Sigmoid colon (tissue), 7 donors: Measurements from ENCODE around the gene TFF2. TPM values are rescaled to one million over a fixed set of nuclear protein-coding genes. Genes with fewer than 3 reads are reported as not detected.

Experiments
- DNase-seq: peaks from one replicate; pipeline ENCODE4 v3.0.0-alpha.2; 2019
- H3K27ac ChIP-seq, 4 donors: fragments of 200-600 bp; sonication (generic); one replicate each; pipeline ENCODE4 v1.5.1; 2016 to 2019; ENCODE audit warnings: mild to moderate bottlenecking in 1 of 4
- H3K27me3 ChIP-seq, 3 donors: fragments of 200-600 bp; sonication (generic); one replicate each; pipeline ENCODE4 v1.5.1; 2019; ENCODE audit warnings: mild to moderate bottlenecking in 1 of 3
- H3K36me3 ChIP-seq, 4 donors: fragments of 200-600 bp; sonication (generic); one replicate each; pipeline ENCODE4 v1.5.1; 2016 to 2019
- H3K4me1 ChIP-seq, 4 donors: fragments of 200-600 bp; sonication (generic); one replicate each; pipeline ENCODE4 v1.5.1; 2017 to 2019
- H3K4me3 ChIP-seq, 4 donors: fragments of 200-600 bp; sonication (generic); one replicate each; pipeline ENCODE4 v1.5.1; 2017 to 2019; ENCODE audit warnings: mild to moderate bottlenecking in 2 of 4, moderate library complexity in 1 of 4
- H3K9me3 ChIP-seq, 4 donors: fragments of 200-600 bp in 3 of 4; sonication (generic) in 3 of 4; one replicate each; pipeline versions ENCODE4 v1.5.1 to v1.6.1; 2013 to 2019
- EP300 ChIP-seq, 4 donors: sonication (generic); formaldehyde crosslinking; IDR thresholded peaks; one replicate each; pipeline ENCODE4 v1.6.1; 2017; ENCODE audit warnings: antibody characterized with exemption in 4 of 4
- POLR2A ChIP-seq, 2 donors: fragments of 450-650 bp; IDR thresholded peaks; one replicate each; pipeline ENCODE4 v1.6.1; 2016; ENCODE audit warnings: antibody characterized with exemption in 2 of 2, mild to moderate bottlenecking in 2 of 2, moderate library complexity in 2 of 2
- POLR2AphosphoS5 ChIP-seq, 4 donors: sonication (generic); formaldehyde crosslinking; IDR thresholded peaks; one replicate each; pipeline ENCODE4 v1.6.1; 2017; ENCODE audit warnings: antibody characterized with exemption in 4 of 4
- WGBS, 2 donors: extraction: QIAGEN DNeasy Blood & Tissue Kit; methylation state at CpG; one replicate each; pipeline ENCODE4 v1.1.7; 2013; 5-methylcytosine and 5-hydroxymethylcytosine counted together
- intact Hi-C: fragments of 100-400 bp; cut with DNase I; formaldehyde crosslinking; loops from one replicate; pipeline ENCODE4 v1.15.1; 2023
- polyA plus RNA-seq, 3 donors: library from polyadenylated mRNA; stranded (reverse); fragments of 200-250 nt; gene quantifications; one replicate each; pipeline ENCODE4 v1.2.3, GENCODE V29; 2013
- total RNA-seq, 4 donors: library from RNA; depleted of rRNA; stranded (reverse); fragments of >200 nt; gene quantifications; one replicate each; pipeline ENCODE4 v1.1.0, GENCODE V29; 2016
- TF ChIP-seq, protein P1 (sequence below), 4 experiments: fragments of 450-650 bp in 3 of 4; fragments of 200-600 bp in 1 of 4; IDR thresholded peaks; one replicate each; pipeline ENCODE4 v1.5.1; 2016 to 2019; ENCODE audit warnings: antibody characterized with exemption in 4 of 4, mild to moderate bottlenecking in 3 of 4, moderate library complexity in 2 of 4
- donor health status: healthy with polysubstance abuse.
- donor health status: Bipolar disorder and iron deficiency.
- donor health status: healthy.

TFF2 gene
- total RNA-seq: not detected
- 10 to 100 TPM in 1 of 3 donors, 1 to 10 TPM in 2; 1.5 to 23.4 (median 3.0) TPM for polyA plus RNA-seq

GRCh38 chr21:42350927-42351426 lies at the start of gene TFF2:
TSS of gene TFF2 (minus strand) at chr21:42350994. CDS start at chr21:42350957, 37 bp downstream.
- Histone ChIP-seq H3K36me3 (no peaks in the 10 kb centered on the region), H3K9me3 (peaks cover 0 to 3% (median 0%) of the 10 kb centered on the region in 4 donors), H3K27me3 (peaks cover 0 to 13% (median 0%) of the 10 kb centered on the region in 3 donors), H3K4me1 (no peaks in the 10 kb centered on the region), H3K4me3 (no peak within 1 kb of the TSS), H3K27ac (no peak within 1 kb of the TSS)
- intact Hi-C loops: no loop called here
- WGBS, 2 donors: 54 to 73% methylated on average over 13 of the region's 13 CpGs
- peak; percentile 56 for DNase-seq
- TF ChIP-seq POLR2A (IDR thresholded peaks at IDR 0.05) (no peak), EP300 (IDR thresholded peaks at IDR 0.05) (no peak), POLR2AphosphoS5 (IDR thresholded peaks at IDR 0.05) (no peak)
- TF ChIP-seq, protein P1, sequence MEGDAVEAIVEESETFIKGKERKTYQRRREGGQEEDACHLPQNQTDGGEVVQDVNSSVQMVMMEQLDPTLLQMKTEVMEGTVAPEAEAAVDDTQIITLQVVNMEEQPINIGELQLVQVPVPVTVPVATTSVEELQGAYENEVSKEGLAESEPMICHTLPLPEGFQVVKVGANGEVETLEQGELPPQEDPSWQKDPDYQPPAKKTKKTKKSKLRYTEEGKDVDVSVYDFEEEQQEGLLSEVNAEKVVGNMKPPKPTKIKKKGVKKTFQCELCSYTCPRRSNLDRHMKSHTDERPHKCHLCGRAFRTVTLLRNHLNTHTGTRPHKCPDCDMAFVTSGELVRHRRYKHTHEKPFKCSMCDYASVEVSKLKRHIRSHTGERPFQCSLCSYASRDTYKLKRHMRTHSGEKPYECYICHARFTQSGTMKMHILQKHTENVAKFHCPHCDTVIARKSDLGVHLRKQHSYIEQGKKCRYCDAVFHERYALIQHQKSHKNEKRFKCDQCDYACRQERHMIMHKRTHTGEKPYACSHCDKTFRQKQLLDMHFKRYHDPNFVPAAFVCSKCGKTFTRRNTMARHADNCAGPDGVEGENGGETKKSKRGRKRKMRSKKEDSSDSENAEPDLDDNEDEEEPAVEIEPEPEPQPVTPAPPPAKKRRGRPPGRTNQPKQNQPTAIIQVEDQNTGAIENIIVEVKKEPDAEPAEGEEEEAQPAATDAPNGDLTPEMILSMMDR (IDR thresholded peaks at IDR 0.05): no peak

- DNase-seq: no peak
- no peak overlapping the region for H3K27ac ChIP-seq
- H3K9me3 ChIP-seq: peaks cover 0 to 4% (median 0%) of the 10 kb centered on the region in 4 donors
- no peak overlapping the region for H3K4me3 ChIP-seq
- H3K36me3 ChIP-seq: no peaks in the 10 kb centered on the region
- intact Hi-C loops: no loop called here
- WGBS, 2 donors: 77 to 85% methylated on average over 4 of the region's 4 CpGs
- no peaks in the 10 kb centered on the region for H3K4me1 ChIP-seq
- H3K27me3 ChIP-seq: no peaks in the 10 kb centered on the region
- TF ChIP-seq, protein P1 (IDR thresholded peaks at IDR 0.05): no peak
- TF ChIP-seq POLR2AphosphoS5 (IDR thresholded peaks at IDR 0.05) (no peak), EP300 (IDR thresholded peaks at IDR 0.05) (no peak), POLR2A (IDR thresholded peaks at IDR 0.05) (no peak)
These were observed 49.7 kb upstream of the TFF2 start for GRCh38 chr21:42400525-42400924.

DNA sequence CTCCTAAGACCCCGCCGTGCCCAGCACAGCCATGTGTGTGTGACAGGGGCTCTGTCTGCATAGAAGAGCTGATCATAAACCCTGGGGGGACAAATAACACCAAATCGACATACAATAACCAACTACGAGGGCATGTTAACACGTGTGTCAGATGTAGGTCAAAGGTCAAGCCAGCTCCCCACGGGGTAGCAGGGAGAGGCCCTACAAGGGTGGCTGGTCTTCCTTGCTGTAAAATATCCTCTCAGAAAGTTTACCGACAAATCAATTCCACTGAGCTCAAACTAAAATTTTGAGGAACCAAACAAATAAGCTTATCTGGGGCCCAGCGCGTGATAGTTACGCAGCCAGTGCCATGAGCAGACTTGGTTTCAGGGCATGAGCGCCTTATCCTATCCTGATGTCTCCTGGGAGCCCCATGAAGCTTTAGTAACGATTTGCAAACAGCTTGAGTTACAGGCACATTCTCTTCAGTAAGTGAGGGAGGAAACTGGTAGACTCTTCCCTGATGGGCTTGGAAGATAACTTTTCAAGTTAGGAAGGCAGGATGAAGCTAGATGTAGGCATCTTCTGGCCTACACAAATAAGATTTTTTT lies 47.7 kb upstream of the TFF2 start:
- Histone ChIP-seq H3K4me1 (no peaks in the 10 kb centered on the region), H3K36me3 (no peaks in the 10 kb centered on the region), H3K27ac (no peak overlapping the region), H3K4me3 (no peak overlapping the region), H3K9me3 (peaks cover 0 to 4% (median 0%) of the 10 kb centered on the region in 4 donors), H3K27me3 (no peaks in the 10 kb centered on the region)
- DNase-seq: no peak
- 69 to 76% methylated on average over 12 of the region's 12 CpGs for WGBS, 2 donors
- intact Hi-C loops: no loop called here
- TF ChIP-seq EP300 (IDR thresholded peaks at IDR 0.05): no peak
- TF ChIP-seq, protein P1 (IDR thresholded peaks at IDR 0.05): no peak
- TF ChIP-seq POLR2AphosphoS5 (IDR thresholded peaks at IDR 0.05): no peak
- no peak for TF ChIP-seq POLR2A (IDR thresholded peaks at IDR 0.05)

GRCh38 chr21:42397746-42398394 lies 47.1 kb upstream of the TFF2 start:
- intact Hi-C loops: no loop called here
- Histone ChIP-seq H3K4me3 (no peak overlapping the region), H3K4me1 (no peaks in the 10 kb centered on the region), H3K9me3 (peaks cover 0 to 4% (median 0%) of the 10 kb centered on the region in 4 donors), H3K36me3 (no peaks in the 10 kb centered on the region), H3K27me3 (no peaks in the 10 kb centered on the region), H3K27ac (no peak overlapping the region)
- DNase-seq: peak; percentile 27
- no peak for TF ChIP-seq POLR2AphosphoS5 (IDR thresholded peaks at IDR 0.05)
- no peak for TF ChIP-seq POLR2A (IDR thresholded peaks at IDR 0.05)
- TF ChIP-seq, protein P1 (IDR thresholded peaks at IDR 0.05): no peak
- TF ChIP-seq EP300 (IDR thresholded peaks at IDR 0.05): no peak
- WGBS, 2 donors: 82 to 93% methylated on average over 14 of the region's 14 CpGs
